HEK293T (cell line): ENCODE measurements around the gene HEATR9.

Source experiments
- BHLHE40 ChIP-seq: fragments of 450-650 bp; IDR thresholded peaks from 2 replicates; pipeline ENCODE4 v1.6.1; 2016; ENCODE audit warnings: mild to moderate bottlenecking, moderate library complexity, borderline replicate concordance
- ELF4 ChIP-seq: fragments of 450-650 bp; IDR thresholded peaks from 2 replicates; pipeline ENCODE4 v1.6.1; 2017; ENCODE audit warnings: antibody characterized with exemption
- FOXM1 ChIP-seq: fragments of 450-650 bp; IDR thresholded peaks from 2 replicates; pipeline ENCODE4 v1.6.1; 2017; ENCODE audit warnings: mild to moderate bottlenecking, borderline replicate concordance
- NFRKB ChIP-seq: fragments of 450-650 bp; IDR thresholded peaks from 2 replicates; pipeline ENCODE4 v1.6.1; 2016; ENCODE audit warnings: mild to moderate bottlenecking, moderate library complexity
- SUZ12 ChIP-seq: fragments of 450-650 bp; IDR thresholded peaks from 2 replicates; pipeline ENCODE4 v1.6.1; 2016; ENCODE audit warnings: mild to moderate bottlenecking
- ZNF384 ChIP-seq: fragments of 450-650 bp; IDR thresholded peaks from 2 replicates; pipeline ENCODE4 v1.6.1; 2016

DNA sequence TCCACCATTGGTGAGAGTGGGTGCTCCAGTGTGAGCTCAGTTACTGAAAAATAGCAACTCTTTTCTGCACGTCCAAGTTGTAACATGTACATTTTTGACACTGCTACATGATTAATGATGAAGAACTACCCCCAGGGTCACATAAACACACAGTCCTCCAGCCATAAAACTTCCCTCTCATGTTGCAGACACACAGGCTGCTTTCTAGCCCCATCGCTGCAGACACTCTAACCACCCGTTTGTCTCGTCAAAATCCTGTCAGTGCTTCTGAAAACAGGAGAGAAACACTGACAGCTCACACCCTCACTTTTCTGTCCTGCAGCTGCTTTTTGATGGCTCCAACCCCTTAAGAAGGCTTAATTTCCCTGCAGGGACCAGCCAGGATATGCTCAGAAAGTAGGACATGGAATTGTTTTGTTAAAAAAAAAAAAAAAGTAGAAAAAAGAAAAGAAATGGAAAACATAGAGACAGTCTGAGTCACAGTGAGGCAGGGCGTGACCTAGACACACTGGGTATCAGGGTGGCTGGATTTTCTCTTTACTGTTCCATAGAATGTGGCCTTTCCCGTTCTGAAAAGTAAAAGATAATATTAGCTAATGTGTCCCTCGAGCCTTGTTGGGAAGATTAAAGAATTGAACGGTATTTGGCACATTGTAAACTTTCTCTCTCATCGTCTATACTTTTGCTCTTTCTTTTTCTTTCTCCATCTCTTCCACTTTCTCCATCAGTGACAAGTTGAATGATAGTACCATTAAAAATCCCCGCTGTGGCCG, 32.2 kb upstream of the HEATR9 start:
- TF ChIP-seq BHLHE40 (no peak), ELF4 (no peak), SUZ12 (no peak), FOXM1 (no peak), ZNF384 (no peak), NFRKB (no peak)
